IMR-90 (cell line): ENCODE data around the gene IQGAP2.
"Not testable (repeated sequence)": the region's sequence is repeated elsewhere in the genome, so short reads cannot be mapped to it uniquely, and the experiment has no call there.

Source experiments
- CEBPB ChIP-seq: IDR thresholded peaks from 2 replicates; pipeline ENCODE4 v1.6.1; 2012; ENCODE audit warnings: low read depth, low read length, improper control_type of control experiment
- CTCF ChIP-seq: conservative IDR thresholded peaks from 2 replicates; pipeline ENCODE4 v1.5.1; 2012; ENCODE audit warnings: mild to moderate bottlenecking, low read depth, low read length, improper control_type of control experiment
- NFE2L2 ChIP-seq: fragments of 150-350 bp; IDR thresholded peaks from 2 replicates; pipeline ENCODE4 v1.6.1; 2016; ENCODE audit warnings: low read depth, mild to moderate bottlenecking, low read length
- POLR2A ChIP-seq: IDR thresholded peaks from 2 replicates; pipeline ENCODE4 v1.6.1; 2012; ENCODE audit warnings: mild to moderate bottlenecking, low read depth, low read length
- RCOR1 ChIP-seq: IDR thresholded peaks from 2 replicates; pipeline ENCODE4 v1.6.1; 2012; ENCODE audit warnings: mild to moderate bottlenecking, low read length, improper control_type of control experiment; ENCODE audit not compliant: insufficient replicate concordance
- SMC3 ChIP-seq: fragments of 150-350 bp; IDR thresholded peaks from 2 replicates; pipeline ENCODE4 v1.6.1; 2016; ENCODE audit warnings: low read depth, mild to moderate bottlenecking, antibody characterized with exemption, low read length, moderate library complexity

GRCh38 chr5:76428550-76428949 lies 25.5 kb downstream of the IQGAP2 start:
- not testable (repeated sequence) for TF ChIP-seq POLR2A, CTCF, SMC3, RCOR1, NFE2L2, CEBPB
